PC-3 (cell line): ENCODE data around the gene SH3GL2.

Experiments
- CTCF ChIP-seq: fragments of 300-600 bp; sonication (generic); conservative IDR thresholded peaks from 2 replicates; pipeline ENCODE4 v1.5.1; 2017; ENCODE audit warnings: antibody characterized with exemption, low read depth, mild to moderate bottlenecking, low read length
- EZH2 ChIP-seq: fragments of 300-600 bp; sonication (generic); IDR thresholded peaks from one replicate; pipeline ENCODE4 v1.6.1; 2017; ENCODE audit warnings: antibody characterized with exemption, mild to moderate bottlenecking, low read length; ENCODE audit not compliant: unreplicated experiment
- EZH2phosphoT487 ChIP-seq: fragments of 300-600 bp; sonication (generic); IDR thresholded peaks from 2 replicates; pipeline ENCODE4 v1.6.1; 2018; ENCODE audit warnings: mild to moderate bottlenecking, antibody characterized with exemption, low read length, borderline replicate concordance

GRCh38 chr9:17631396-17631795 is 52.5 kb downstream of the SH3GL2 start:
- TF ChIP-seq CTCF (no peak), EZH2phosphoT487 (no peak), EZH2 (no peak)
